ENCODE results near the gene SERPINA9.

- TF ChIP-seq CEBPB (IDR thresholded peaks at IDR 0.05) (no peak), EP300 (IDR thresholded peaks at IDR 0.05; ENCODE audit: borderline replicate concordance) (no peak), NFIC (IDR thresholded peaks at IDR 0.05) (no peak), TEAD4 (IDR thresholded peaks at IDR 0.05) (no peak), RAD21 (IDR thresholded peaks at IDR 0.05; ENCODE audit: low read depth) (no peak)
- TF ChIP-seq, protein P1, sequence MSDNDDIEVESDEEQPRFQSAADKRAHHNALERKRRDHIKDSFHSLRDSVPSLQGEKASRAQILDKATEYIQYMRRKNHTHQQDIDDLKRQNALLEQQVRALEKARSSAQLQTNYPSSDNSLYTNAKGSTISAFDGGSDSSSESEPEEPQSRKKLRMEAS (IDR thresholded peaks at IDR 0.05) = no peak
- TF ChIP-seq, protein P2, sequence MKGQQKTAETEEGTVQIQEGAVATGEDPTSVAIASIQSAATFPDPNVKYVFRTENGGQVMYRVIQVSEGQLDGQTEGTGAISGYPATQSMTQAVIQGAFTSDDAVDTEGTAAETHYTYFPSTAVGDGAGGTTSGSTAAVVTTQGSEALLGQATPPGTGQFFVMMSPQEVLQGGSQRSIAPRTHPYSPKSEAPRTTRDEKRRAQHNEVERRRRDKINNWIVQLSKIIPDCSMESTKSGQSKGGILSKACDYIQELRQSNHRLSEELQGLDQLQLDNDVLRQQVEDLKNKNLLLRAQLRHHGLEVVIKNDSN (IDR thresholded peaks at IDR 0.05) = no peak
Observed at GRCh38 chr14:94480809-94481208, 4.8 kb upstream of the SERPINA9 start.

Measured in Ishikawa (cell line).